HepG2 (cell line): ENCODE results near the gene HECTD4. TPM values are rescaled to one million over a fixed set of nuclear protein-coding genes. Genes with fewer than 3 reads are reported as not detected.
A peak's percentile ranks its signal among the peaks of the same experiment; 100 is the strongest.

ENCODE experiments used
- ARID3A ChIP-seq: IDR thresholded peaks from 2 replicates; pipeline ENCODE4 v1.6.1; 2012; ENCODE audit warnings: low read depth, low read length, improper control_type of control experiment
- E2F1 ChIP-seq: sonication (generic); formaldehyde crosslinking; IDR thresholded peaks from 2 replicates; pipeline ENCODE4 v1.5.0; 2020; ENCODE audit warnings: missing genetic modification reagents
- HNRNPL ChIP-seq: fragments of 200-400 bp; formaldehyde crosslinking; IDR thresholded peaks from 2 replicates; pipeline ENCODE4 v1.6.1; 2017; ENCODE audit warnings: mild to moderate bottlenecking, low read depth, low read length
- NCOA2 ChIP-seq: sonication (generic); formaldehyde crosslinking; IDR thresholded peaks from 2 replicates; pipeline ENCODE4 v1.8.0; 2022; ENCODE audit warnings: inconsistent platforms
- NFKB2 ChIP-seq: sonication (generic); formaldehyde crosslinking; IDR thresholded peaks from 2 replicates; pipeline ENCODE4 v1.4.0; 2020; ENCODE audit warnings: missing genetic modification reagents, borderline replicate concordance
- SCMH1 ChIP-seq: sonication (generic); formaldehyde crosslinking; IDR thresholded peaks from 2 replicates; pipeline ENCODE4 v1.9.0; 2021; ENCODE audit warnings: missing genetic modification reagents, mild to moderate bottlenecking, borderline replicate concordance
- TFE3 ChIP-seq: IDR thresholded peaks from 2 replicates; pipeline ENCODE4 v1.6.1; 2016
- ZNF224 ChIP-seq: sonication (generic); formaldehyde crosslinking; IDR thresholded peaks from 2 replicates; pipeline ENCODE4 v1.5.0; 2020; ENCODE audit warnings: mild to moderate bottlenecking, missing genetic modification reagents
- ZNF703 ChIP-seq: sonication (generic); formaldehyde crosslinking; IDR thresholded peaks from 2 replicates; pipeline ENCODE4 v1.5.1; 2020; ENCODE audit warnings: missing genetic modification reagents, mild to moderate bottlenecking, moderate library complexity, borderline replicate concordance
- ZNF770 ChIP-seq: sonication (generic); formaldehyde crosslinking; IDR thresholded peaks from 2 replicates; pipeline ENCODE4 v1.5.0; 2020; ENCODE audit warnings: mild to moderate bottlenecking, missing genetic modification reagents
- polyA plus RNA-seq, 8 experiments: library from polyadenylated mRNA; depleted of rRNA in 3 of 8; stranded (reverse) in 7 of 8; unstranded in 1 of 8; fragments of >200 nt; fragmentation: Illumina TruSeq in 4 of 8; extraction: Trizol in 4 of 8; gene quantifications; 2 replicates each; pipeline versions ENCODE4 v1.2.1 to v1.2.3, GENCODE V29; 2011 to 2016; ENCODE audit warnings: low read depth in 4 of 8, missing spikeins in 1 of 8, mixed read lengths in 1 of 8; ENCODE audit not compliant: insufficient read depth in 1 of 8
- total RNA-seq, 5 experiments: library from RNA; depleted of rRNA; stranded (reverse); fragments of >200 nt; fragmentation: Illumina TruSeq; extraction: Trizol; gene quantifications; 2 replicates each; pipeline ENCODE4 v1.2.3, GENCODE V29; 2016; ENCODE audit warnings: low read depth in 1 of 5

HECTD4 gene
- total and polyA plus RNA-seq, 2 of the 13 experiments (the other 11 are each of a cell fraction or from before 2014, with no cell fraction given) = 9.0 to 11.4 TPM

GRCh38 chr12:112418273-112418607 is 36.0 kb upstream of the HECTD4 start (continued):
- TF ChIP-seq NFKB2 (CRISPR knock-in tag) (no peak), TFE3 (CRISPR knock-in tag) (no peak), HNRNPL (no peak), SCMH1 (no peak), E2F1 (no peak), ZNF703 (CRISPR knock-in tag) (0 out of 2 replicates have a peak, but pooled peaks have one; percentile 15), ZNF770 (peak; percentile 72; the same call in 1 of the 2 replicates), NCOA2 (CRISPR knock-in tag) (no peak), ARID3A (no peak), ZNF224 (CRISPR knock-in tag) (peak; percentile 88; the same call in 1 of the 2 replicates)
